Neuronal stem cell (in vitro differentiated cells): ENCODE data around the gene CFAP99.

Experiments used
- DNase-seq: peaks from one replicate; pipeline ENCODE4 v3.0.0-alpha.2; 2013; ENCODE audit warnings: low spot score
- H2AFZ ChIP-seq: one replicate; pipeline ENCODE4 v1.6.1; 2013; ENCODE audit warnings: mild to moderate bottlenecking, low read length, inconsistent platforms
- H2AK5ac ChIP-seq: 2 replicates; pipeline ENCODE4 v1.6.1; 2013; ENCODE audit warnings: low read depth, mild to moderate bottlenecking, inconsistent platforms, low read length, moderate library complexity, mixed read lengths
- H2BK120ac ChIP-seq: 2 replicates; pipeline ENCODE4 v1.6.1; 2013; ENCODE audit warnings: low read depth, mild to moderate bottlenecking, inconsistent platforms, low read length, moderate library complexity, mixed read lengths
- H2BK12ac ChIP-seq: one replicate; pipeline ENCODE4 v1.6.1; 2013; ENCODE audit warnings: low read length, inconsistent platforms
- H2BK15ac ChIP-seq: 2 replicates; pipeline ENCODE4 v1.6.1; 2013; ENCODE audit warnings: mild to moderate bottlenecking, low read length, inconsistent platforms, mixed read lengths
- H2BK5ac ChIP-seq: one replicate; pipeline ENCODE4 v1.6.1; 2013; ENCODE audit warnings: inconsistent platforms, mild to moderate bottlenecking, low read length, moderate library complexity
- H3K14ac ChIP-seq: one replicate; pipeline ENCODE4 v1.6.1; 2013; ENCODE audit warnings: low read length, inconsistent platforms
- H3K18ac ChIP-seq: 2 replicates; pipeline ENCODE4 v1.6.1; 2013; ENCODE audit warnings: low read length, inconsistent platforms
- H3K23ac ChIP-seq: 2 replicates; pipeline ENCODE4 v1.6.1; 2013; ENCODE audit warnings: low read depth, mild to moderate bottlenecking, mixed read lengths, low read length, inconsistent platforms; ENCODE audit not compliant: poor library complexity
- H3K27ac ChIP-seq: replicated peaks from 3 replicates; pipeline ENCODE4 v1.5.1; 2013; ENCODE audit warnings: low read length, inconsistent platforms
- H3K27me3 ChIP-seq, 3 experiments: 2 replicates each; pipeline ENCODE4 v1.6.1; 2013; ENCODE audit warnings: low read length in 3 of 3, mild to moderate bottlenecking in 2 of 3, inconsistent platforms in 1 of 3, low read depth in 1 of 3, mixed read lengths in 1 of 3, moderate library complexity in 1 of 3; ENCODE audit not compliant: control insufficient read depth in 3 of 3, insufficient read depth in 3 of 3
- H3K36me3 ChIP-seq, 2 donors: replicated peaks in 1 of 2; 2 replicates each; pipeline ENCODE4 v1.6.1; 2013; ENCODE audit warnings: low read length in 2 of 2; ENCODE audit not compliant: control insufficient read depth in 2 of 2, insufficient read depth in 2 of 2
- H3K4ac ChIP-seq: 2 replicates; pipeline ENCODE4 v1.6.1; 2013; ENCODE audit warnings: inconsistent platforms, mild to moderate bottlenecking, low read length, moderate library complexity
- H3K4me1 ChIP-seq, 2 donors: 1 replicate in 1 of 2; 2 replicates in 1 of 2; pipeline ENCODE4 v1.6.1; 2013; ENCODE audit warnings: low read length in 2 of 2, low read depth in 1 of 2; ENCODE audit not compliant: control insufficient read depth in 2 of 2, insufficient read depth in 1 of 2
- H3K4me2 ChIP-seq: one replicate; pipeline ENCODE4 v1.6.1; 2013; ENCODE audit warnings: mild to moderate bottlenecking, low read length, inconsistent platforms; ENCODE audit not compliant: insufficient read depth, poor library complexity, severe bottlenecking
- H3K4me3 ChIP-seq, 2 donors: 2 replicates each; pipeline ENCODE4 v1.5.1; 2013; ENCODE audit warnings: low read length in 2 of 2, mild to moderate bottlenecking in 2 of 2, inconsistent platforms in 1 of 2, moderate library complexity in 1 of 2
- H3K79me1 ChIP-seq: one replicate; pipeline ENCODE4 v1.6.1; 2013; ENCODE audit warnings: low read depth, mild to moderate bottlenecking, inconsistent platforms, low read length, moderate library complexity
- H3K9ac ChIP-seq: one replicate; pipeline ENCODE4 v1.6.1; 2013; ENCODE audit warnings: mild to moderate bottlenecking, low read depth, low read length, inconsistent platforms; ENCODE audit not compliant: poor library complexity
- H3K9me3 ChIP-seq, 2 donors: replicated peaks in 1 of 2; 2 replicates each; pipeline versions ENCODE3 to v1.6.1; 2013; ENCODE audit warnings: low read length in 2 of 2, mild to moderate bottlenecking in 2 of 2, inconsistent platforms in 1 of 2, low read depth in 1 of 2, mixed read lengths in 1 of 2, moderate library complexity in 1 of 2; ENCODE audit not compliant: control insufficient read depth in 2 of 2, insufficient read depth in 1 of 2
- H4K8ac ChIP-seq: one replicate; pipeline ENCODE4 v1.6.1; 2013; ENCODE audit warnings: low read depth, mild to moderate bottlenecking, inconsistent platforms, low read length, moderate library complexity
- H4K91ac ChIP-seq: one replicate; pipeline ENCODE4 v1.6.1; 2013; ENCODE audit warnings: low read length, low read depth, mild to moderate bottlenecking, inconsistent platforms; ENCODE audit not compliant: poor library complexity
- WGBS, 2 donors: extraction: QIAGEN DNeasy Blood & Tissue Kit; methylation state at CpG; one replicate each; pipeline ENCODE4 v1.1.7; 2013; ENCODE audit warnings: missing lambda C conversion rate in 2 of 2, mixed read lengths in 1 of 2; ENCODE audit not compliant: insufficient read length in 2 of 2, insufficient replicate concordance in 1 of 2; ENCODE audit errors: extremely low coverage in 2 of 2; 5-methylcytosine and 5-hydroxymethylcytosine counted together

The CFAP99 gene

DNA sequence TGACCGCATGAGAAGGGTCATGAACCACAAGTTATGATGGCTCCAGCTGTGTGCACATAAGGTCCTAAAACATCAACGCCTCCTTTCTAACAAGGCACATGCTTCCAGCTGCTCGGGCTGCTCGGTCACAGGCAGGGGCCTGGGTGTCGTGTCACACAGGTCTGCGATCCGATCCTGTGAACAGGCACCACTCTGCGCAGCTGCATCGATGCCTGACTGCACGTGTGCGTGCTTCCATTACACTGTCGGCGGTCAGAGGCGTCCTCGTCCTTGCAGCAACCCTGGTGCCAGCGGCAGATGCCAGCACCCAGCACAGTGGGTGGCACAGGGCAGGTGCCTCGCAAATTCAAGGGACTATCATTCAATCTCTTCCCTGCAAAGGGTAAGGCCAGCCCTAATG is 24.2 kb upstream of the CFAP99 start:
- Histone ChIP-seq H3K27ac (no peak overlapping the region), H2AFZ (no peak overlapping the region), H4K91ac (peak overlapping the region; percentile 96), H3K4me3 (no peak overlapping the region), H2AK5ac (peak overlapping the region; percentile 91), H3K23ac (peak overlapping the region; percentile 38), H3K36me3 (no peaks in the 10 kb centered on the region), H2BK15ac (peak overlapping the region; percentile 62), H3K14ac (peak overlapping the region; percentile 14), H3K9ac (no peak overlapping the region), H3K18ac (no peak overlapping the region), H2BK12ac (no peak overlapping the region), H3K4me1 (peaks cover 7 to 18% of the 10 kb centered on the region in 2 donors), H3K4ac (peak overlapping the region; percentile 57), H3K79me1 (no peaks in the 10 kb centered on the region), H2BK5ac (peak overlapping the region; percentile 30), H4K8ac (no peak overlapping the region), H3K4me2 (no peak overlapping the region), H2BK120ac (no peak overlapping the region), H3K9me3 (no peaks in the 10 kb centered on the region), H3K27me3 (peaks cover 0 to 68% (median 10%) of the 10 kb centered on the region in 3 experiments)
- DNase-seq: no peak
- no CpG with 5 or more reads among the region's 17 CpGs for WGBS, 2 donors

GRCh38 chr4:2395038-2395437 is 23.7 kb upstream of the CFAP99 start:
- Histone ChIP-seq H3K27me3 (peaks cover 0 to 68% (median 10%) of the 10 kb centered on the region in 3 experiments), H2AK5ac (no peak overlapping the region), H3K4me3 (no peak overlapping the region), H3K18ac (no peak overlapping the region), H3K9ac (no peak overlapping the region), H3K79me1 (no peaks in the 10 kb centered on the region), H3K23ac (no peak overlapping the region), H3K36me3 (no peaks in the 10 kb centered on the region), H2BK15ac (no peak overlapping the region), H2AFZ (no peak overlapping the region), H3K4me1 (peaks cover 7 to 16% of the 10 kb centered on the region in 2 donors), H4K8ac (no peak overlapping the region), H3K14ac (no peak overlapping the region), H2BK120ac (no peak overlapping the region), H3K4ac (no peak overlapping the region), H3K4me2 (no peak overlapping the region), H2BK5ac (no peak overlapping the region), H4K91ac (no peak overlapping the region), H3K27ac (no peak overlapping the region), H3K9me3 (no peaks in the 10 kb centered on the region), H2BK12ac (no peak overlapping the region)
- DNase-seq: no peak
- no CpG with 5 or more reads among the region's 9 CpGs for WGBS, 2 donors

DNA sequence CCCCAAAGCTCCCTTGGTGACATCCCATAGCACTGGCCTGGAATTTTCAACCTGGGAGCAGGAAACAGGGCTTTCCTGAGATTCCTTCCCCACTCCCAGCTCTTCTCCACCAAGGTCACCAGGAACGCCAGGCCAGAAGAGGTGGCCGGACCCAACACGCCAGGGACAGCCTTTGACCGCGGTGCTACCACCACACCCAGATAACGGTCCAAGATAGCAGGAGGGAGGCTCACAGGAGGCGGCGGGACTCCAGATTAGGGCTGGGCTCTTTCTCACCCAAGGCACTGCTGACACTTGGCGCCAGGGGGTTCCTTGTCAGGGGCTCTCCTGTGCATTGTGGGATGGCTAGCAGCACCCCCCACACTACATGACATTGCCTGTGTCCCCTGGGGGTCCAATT is 23.2 kb upstream of the CFAP99 start:
- Histone ChIP-seq H3K9ac (no peak overlapping the region), H3K18ac (no peak overlapping the region), H2BK5ac (no peak overlapping the region), H3K4me2 (no peak overlapping the region), H3K36me3 (no peaks in the 10 kb centered on the region), H3K4me3 (no peak overlapping the region), H2AK5ac (peak overlapping the region; percentile 53), H3K27me3 (peaks cover 0 to 68% (median 10%) of the 10 kb centered on the region in 3 experiments), H3K4me1 (peaks cover 7 to 16% of the 10 kb centered on the region in 2 donors), H3K79me1 (no peaks in the 10 kb centered on the region), H3K23ac (no peak overlapping the region), H2BK120ac (no peak overlapping the region), H4K91ac (no peak overlapping the region), H3K9me3 (no peaks in the 10 kb centered on the region), H2AFZ (no peak overlapping the region), H2BK15ac (no peak overlapping the region), H3K4ac (no peak overlapping the region), H2BK12ac (no peak overlapping the region), H4K8ac (no peak overlapping the region), H3K14ac (no peak overlapping the region), H3K27ac (no peak overlapping the region)
- no CpG with 5 or more reads among the region's 9 CpGs for WGBS, 2 donors
- no peak for DNase-seq

- no peak overlapping the region for H3K27ac ChIP-seq
- DNase-seq: no peak
- no CpG with 5 or more reads among the region's 21 CpGs for WGBS, 2 donors
- H2BK120ac ChIP-seq: no peak overlapping the region
- H2BK5ac ChIP-seq: no peak overlapping the region
- no peak overlapping the region for H3K4me2 ChIP-seq
- no peak overlapping the region for H3K14ac ChIP-seq
- H4K8ac ChIP-seq: no peak overlapping the region
- no peak overlapping the region for H3K18ac ChIP-seq
- H2BK12ac ChIP-seq: no peak overlapping the region
- no peak overlapping the region for H3K4me3 ChIP-seq
- no peak overlapping the region for H4K91ac ChIP-seq
- H3K9ac ChIP-seq: no peak overlapping the region
- H3K79me1 ChIP-seq: no peaks in the 10 kb centered on the region
- peaks cover 11 to 14% of the 10 kb centered on the region in 2 donors for H3K4me1 ChIP-seq
- no peaks in the 10 kb centered on the region for H3K36me3 ChIP-seq
- no peak overlapping the region for H2BK15ac ChIP-seq
- peaks cover 2 to 69% (median 19%) of the 10 kb centered on the region in 3 experiments for H3K27me3 ChIP-seq
- H3K4ac ChIP-seq: no peak overlapping the region
- no peak overlapping the region for H2AFZ ChIP-seq
- H3K23ac ChIP-seq: no peak overlapping the region
- H2AK5ac ChIP-seq: no peak overlapping the region
- H3K9me3 ChIP-seq: peaks cover 0 to 2% of the 10 kb centered on the region in 2 donors
Observed at GRCh38 chr4:2396781-2397368, 21.9 kb upstream of the CFAP99 start.
